GM19035 (cell line): ENCODE measurements around the gene MICAL2.
A peak's percentile ranks its signal among the peaks of the same experiment; 100 is the strongest.

Source experiments
- ATAC-seq: cut with Tn5 transposase; IDR thresholded peaks from one replicate; pipeline ENCODE4 v1.9.1; 2021; ENCODE audit not compliant: unreplicated experiment

The MICAL2 gene

DNA sequence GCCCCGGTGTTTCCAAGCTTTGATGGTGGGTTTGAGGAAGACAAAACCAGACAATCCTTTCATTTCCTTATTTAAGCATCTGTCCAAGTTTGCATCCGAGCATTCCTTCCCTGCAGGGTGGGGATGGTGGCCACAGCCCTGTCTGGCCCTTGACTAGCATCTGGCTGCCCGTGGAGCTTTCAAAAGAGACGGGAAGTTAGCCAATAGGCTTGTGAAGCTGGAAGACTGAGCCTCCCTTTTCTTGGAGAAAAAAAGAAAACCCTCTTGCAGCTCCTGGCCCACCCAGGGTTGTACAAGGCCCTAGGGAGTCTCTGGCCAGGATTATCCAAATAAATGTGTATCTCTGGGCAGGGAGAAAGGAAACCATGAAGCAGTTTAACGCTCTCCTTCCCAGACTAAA, 60.6 kb downstream of the MICAL2 start:
- ATAC-seq, result no peak

DNA sequence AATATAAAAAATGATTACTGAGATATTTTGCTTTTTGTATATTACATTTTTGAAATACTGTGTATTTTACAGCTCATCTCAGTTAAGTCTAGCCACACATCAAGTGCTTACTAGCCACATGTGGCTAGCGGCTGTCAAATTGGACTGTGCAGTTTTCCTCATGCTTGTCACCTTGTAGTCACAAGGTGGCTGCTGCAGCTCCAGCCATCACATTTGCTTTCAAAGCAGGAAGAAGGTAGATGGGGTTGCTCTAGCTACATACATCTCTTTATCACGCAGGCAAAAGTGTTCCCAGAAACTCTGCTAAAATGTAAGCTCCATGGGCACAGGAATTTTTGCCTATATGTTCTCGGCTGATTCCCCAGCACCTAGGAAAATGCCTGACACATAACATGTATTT, 61.5 kb downstream of the MICAL2 start:
- ATAC-seq, result no peak

DNA sequence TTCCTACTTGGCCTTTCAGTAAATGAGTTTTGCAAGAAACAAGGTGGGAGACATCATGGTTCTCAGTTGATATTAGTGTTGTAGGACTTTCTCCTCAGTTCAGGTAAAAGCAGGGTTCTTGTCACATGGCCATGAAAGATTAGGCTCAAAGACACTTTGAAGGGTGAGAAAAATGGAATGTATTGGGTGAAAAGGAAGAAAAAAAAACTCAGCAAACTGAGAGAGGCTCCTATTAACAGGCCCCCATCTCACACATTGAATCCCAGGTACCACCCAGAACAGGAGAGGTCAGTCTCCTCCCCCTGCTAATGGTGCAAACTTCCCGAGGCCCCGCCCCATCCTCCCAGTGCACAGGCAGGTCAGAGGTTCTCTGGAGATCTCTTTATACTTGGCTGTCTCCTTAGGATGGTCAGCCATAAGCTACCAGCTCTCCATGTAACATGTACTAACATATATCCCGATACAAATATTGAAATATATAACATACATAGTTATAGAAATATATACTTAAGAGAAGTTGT, 62.2 kb downstream of the MICAL2 start:
- ATAC-seq, result no peak

DNA sequence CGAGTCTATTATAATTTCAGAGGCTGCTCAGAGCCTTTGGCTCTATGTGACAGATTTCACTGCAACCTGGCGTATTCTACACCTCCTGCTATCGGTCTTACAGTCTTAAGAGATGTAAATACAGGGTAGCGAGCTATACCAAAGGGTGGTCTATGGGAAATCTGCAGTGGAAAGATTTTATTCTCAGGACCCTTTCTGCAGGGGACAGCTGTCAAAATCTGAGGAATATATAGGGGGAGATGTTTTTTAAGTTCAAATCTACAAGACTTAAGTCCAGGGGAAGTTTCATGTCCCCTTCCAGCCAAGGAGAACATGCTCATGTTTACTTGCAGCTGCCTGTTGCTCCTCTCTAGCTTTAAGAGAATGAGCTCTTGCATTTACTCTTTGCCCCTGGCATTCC, 62.7 kb downstream of the MICAL2 start:
- ATAC-seq, result no peak

DNA sequence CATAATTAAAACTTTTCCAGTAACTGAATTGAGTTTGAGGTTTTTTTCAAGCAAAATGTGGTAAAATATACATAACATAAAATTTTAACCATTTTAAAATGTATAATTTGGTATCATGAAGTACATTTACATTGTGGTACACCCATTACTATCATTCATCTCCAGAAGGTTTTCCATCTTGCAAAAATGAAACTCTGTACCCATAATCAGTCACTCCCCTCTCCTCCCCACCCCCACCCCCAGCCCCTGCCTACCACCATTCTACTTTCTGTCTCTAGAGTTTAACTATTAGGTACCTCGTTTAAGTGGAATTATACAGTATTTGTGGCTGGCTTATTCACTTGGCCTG, 63.7 kb downstream of the MICAL2 start:
- ATAC-seq, result peak; percentile 44

DNA sequence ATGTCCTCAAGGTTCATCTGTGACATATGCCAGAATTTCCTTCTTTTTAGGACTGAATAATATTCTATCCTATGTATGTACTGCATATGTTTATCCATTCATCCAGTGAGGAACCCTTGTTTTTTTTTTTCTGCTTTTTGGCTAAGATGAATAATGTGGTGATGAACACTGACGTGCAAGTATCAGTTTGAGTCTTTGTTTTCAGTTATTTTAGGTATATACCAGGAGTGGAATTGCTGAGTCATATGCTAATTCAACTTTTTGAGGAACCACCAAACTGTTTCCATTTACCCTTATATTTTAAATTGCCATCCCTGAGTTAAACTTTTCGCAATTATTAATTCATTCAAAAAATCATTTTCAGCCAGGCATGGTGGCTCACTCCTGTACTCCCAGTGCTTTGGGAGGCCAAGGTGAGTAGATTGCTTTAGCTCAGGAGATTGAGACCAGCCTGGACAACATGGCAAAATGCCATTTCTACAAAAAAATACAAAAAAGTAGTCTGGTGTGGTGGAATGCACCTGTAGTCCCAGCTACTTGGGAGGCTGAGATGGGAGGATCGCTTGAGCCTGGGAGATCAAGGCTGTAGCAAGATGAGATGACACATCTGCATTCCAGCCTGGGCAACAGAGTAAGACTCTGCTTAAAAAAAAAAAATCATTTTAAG, 64.2 kb downstream of the MICAL2 start:
- peak; percentile 88 for ATAC-seq

DNA sequence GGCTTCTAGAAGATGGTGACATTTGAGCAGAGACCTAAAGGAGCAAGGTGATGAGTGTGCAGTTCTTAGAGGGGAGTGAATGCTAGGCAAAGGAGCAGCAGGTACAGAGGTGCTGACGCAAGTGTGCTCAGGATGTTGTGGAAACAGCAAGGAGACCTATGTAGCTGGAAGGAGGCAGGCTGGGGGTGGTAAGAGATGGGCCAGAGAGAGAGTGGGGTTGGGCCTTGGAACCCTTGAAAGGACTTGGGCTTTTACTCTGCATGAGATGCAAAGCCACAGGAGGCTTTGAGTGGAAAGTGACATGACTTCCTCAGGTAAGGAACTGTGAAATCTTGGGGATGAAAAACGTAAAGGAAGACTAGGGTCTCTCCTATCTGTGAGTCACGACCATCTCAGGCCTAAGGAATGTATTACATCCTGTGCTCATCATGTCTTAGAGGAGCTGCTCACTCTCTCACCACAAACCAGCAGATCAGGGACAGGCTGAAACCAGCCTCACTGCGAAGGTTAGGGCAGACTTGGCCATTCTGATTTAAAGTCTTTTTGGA, 65.4 kb downstream of the MICAL2 start:
- no peak for ATAC-seq

DNA sequence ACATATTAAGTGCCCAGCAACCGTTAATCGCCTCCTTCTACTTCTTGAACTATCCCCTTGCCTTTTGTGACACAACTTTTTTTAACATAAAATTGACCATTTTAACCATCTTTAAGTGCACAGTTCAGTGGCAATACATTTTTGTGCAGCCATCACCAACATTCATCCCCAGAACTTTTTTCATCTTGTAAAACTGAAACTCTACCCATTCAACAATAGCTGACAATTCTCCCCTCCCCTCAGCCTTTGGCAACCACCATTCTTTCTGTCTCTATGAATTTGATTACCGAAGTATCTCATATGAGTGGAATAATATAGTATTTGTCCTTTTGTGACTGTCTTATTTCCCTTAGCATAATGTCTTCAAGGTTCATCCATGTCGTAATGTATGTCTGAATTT, 66.0 kb downstream of the MICAL2 start:
- no peak for ATAC-seq

DNA sequence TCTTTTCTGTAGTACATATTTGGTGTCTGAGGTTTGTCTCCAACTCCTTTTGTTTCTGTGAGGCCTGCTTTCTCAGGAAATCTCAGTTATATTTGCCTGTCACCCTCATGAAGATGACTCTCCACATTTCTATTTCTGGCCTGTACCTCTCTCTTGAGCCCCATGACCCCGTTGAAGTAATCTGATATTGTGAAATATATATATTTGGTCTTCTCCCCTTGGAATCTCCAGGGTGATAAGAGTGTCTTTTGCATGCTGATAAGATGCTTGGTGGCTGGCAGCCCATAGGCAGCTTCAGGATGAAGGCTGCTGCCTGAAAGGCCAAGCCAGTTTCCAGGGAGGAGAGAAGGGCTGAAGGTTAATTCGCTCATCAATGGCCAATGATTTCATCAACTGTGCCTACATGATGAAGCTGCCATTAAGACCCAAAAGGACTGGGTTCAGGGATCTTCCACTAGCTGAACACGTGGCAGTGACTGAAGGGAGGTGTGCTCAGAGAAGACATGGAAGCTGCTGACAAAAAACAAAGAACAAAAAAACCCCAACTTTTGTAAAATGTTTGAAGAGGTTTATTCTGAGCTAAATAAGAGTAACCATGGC, 67.4 kb downstream of the MICAL2 start:
- no peak for ATAC-seq

DNA sequence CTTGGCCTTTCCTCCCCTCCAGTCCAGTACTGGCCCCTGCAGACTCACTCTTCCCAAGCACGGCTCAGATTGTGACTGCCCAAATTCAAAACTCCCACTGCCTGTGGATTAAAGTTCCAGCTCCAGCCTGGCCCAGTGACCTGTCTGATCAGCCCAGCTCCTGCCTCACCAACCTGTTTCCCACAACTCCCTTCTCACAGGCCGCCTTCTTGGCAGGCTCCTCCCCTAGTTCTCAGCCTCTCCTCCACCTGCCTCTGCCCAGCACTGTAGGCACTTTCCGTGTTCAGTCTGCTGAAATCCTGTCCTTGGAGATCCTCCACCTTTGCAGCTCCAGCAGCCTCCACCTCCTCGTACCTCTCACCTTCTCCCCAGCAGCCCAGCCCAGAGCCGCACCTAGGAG, 68.6 kb downstream of the MICAL2 start:
- no peak for ATAC-seq

DNA sequence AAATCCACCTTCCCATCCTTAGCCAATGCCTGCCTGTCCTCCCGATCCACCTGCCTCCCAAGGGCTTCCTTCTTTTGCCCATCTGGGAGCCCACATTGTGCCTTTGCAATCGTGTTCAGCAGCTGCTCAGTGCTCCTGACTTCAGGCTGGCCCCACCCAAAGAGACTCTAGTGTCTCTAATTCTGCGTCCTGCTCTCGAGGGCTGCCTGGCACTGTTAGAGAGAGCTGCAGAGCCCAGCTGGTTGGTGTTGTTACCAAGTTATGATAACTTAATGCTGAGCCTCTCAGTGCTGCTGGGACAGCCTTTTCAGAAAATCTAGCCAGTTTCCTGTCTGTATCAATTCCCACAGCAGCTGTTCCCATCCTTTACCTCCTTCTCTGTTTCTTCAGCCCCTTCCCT, 69.1 kb downstream of the MICAL2 start:
- no peak for ATAC-seq

DNA sequence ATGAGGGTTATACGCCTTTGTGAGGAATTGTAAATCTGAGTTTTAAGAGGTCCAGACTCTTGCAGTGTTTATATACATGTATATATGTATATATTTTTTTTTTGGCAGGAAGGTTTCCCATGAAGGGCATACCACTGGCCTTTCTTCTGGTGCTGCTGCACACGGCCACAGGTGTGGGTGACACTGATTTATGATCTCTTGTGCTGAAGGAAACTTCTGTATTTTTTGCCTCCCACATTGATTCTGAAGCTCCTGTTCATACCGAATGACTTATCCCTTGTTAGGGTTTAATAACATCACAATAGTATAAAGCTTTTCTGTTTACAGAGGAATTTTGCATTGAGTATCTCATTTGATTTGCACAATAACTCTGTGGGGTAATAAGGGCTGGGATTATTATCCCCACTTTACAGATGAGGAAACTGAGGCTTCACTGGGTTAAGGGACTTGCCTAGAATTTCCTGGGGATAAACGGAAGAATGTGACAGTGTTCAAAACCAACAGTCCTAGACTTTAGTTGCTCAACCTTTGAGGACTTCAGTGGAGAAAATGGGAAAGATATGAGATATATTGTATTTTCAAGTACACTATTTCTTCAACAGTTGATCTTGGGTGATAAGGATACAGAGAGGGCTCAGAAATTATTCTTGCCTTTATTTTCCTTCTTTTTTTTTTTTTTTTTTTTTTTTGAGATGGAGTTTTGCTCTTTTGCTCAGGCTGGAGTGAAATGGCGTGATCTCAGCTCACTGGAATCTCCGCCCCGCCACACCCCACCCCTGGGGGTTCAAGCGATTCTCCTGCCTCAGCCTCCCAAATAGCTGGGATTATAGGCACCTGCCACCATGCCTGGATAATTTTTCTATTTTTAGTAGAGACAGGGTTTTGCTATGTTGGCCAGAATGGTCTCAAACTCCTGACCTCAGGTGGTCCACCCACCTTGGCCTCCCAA, 70.1 kb downstream of the MICAL2 start:
- no peak for ATAC-seq

DNA sequence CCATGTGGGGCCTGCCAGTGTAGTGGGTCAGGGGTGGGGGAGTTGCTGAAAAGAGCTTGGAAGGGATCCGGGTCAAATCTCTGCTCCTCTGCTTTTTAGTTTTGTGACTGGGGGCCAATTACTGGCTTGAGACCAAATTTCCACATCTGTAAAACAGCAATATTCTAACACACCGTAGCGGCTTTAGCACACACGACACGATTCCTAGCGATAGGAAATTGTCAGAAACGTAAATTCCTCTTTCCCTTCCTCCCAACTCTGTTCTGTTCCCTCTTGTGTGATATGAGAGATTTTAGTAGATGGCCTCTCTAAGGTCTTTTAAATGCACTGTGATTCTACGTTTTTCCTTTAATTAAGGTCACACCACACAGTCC, 71.9 kb downstream of the MICAL2 start:
- ATAC-seq, result no peak

DNA sequence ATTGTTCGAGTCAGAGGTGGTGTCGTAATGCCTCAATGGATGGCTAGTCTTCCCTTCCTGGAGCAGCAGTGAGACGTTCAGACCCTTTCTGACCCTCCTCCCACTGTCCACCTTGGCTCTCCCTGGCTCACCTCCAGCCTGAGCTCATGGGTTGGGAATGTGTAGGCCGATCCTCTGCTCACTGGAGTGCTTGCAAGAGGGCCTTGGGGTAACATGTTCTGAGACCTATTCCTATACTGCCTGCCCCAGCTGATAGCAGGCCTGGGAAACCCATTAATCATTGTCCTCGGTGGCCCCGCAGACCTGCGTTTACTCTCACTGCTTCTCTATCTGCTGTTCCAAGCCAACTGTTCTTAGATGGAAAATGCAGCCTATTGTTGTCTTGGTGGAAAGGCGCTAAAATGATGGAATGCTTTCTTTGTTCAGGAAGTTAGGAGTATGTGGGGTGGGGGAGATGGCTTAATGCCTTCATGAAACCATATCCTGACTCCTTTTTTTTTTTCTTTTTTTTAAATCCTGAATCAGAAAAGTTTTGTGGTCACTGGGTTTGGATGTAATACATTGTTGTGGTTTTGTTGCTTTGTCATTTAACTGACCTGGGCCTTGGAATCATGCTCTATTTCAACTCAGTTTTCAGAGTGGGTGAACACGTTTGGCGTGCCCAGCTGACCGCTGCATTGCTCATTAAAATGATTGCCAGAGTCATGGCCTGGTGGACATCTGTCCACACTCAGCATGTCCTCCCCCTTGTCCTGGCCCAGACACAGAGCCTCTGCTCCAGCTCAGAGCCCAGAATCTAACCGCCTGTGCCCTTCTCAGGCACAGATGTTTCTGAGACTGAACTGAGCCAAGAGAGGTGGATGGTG, 72.5 kb downstream of the MICAL2 start:
- ATAC-seq, result no peak

DNA sequence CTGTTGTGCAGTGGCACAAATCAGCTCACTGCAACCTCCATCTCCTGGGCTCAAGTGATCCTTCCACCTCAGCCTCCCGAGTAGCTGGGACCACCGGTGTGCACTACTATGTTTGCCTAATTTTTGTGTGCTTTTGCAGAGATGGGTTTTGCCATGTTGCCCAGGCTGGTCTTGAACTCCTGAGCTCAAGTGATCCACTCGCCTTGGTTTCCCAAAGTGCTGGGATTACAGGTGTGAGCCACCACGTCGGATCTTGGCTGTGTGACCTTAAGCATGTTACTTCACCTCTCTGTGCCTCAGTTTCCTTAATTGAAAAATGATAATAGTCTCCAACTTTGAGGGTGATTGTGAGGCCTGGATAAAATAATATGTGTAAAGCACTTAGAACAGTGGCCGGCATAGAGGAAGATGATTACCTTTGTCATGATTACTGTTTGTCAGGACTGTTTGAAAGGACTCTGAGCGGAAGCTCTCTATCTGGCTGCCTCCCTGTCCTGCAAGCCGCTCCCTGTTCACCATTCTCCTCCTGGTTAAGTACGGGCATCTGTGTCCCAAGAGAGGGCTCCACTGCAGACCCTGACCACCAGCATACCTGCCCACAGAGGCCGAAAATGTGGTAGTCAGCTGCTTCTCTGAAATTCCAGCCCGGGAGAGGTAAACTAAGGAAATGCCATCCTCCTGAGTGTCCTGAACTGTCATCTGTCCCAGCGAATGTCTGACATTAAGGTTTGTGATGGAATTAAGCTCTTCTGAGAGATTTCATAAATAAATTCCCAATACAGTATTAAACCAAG, 73.6 kb downstream of the MICAL2 start:
- no peak for ATAC-seq

DNA sequence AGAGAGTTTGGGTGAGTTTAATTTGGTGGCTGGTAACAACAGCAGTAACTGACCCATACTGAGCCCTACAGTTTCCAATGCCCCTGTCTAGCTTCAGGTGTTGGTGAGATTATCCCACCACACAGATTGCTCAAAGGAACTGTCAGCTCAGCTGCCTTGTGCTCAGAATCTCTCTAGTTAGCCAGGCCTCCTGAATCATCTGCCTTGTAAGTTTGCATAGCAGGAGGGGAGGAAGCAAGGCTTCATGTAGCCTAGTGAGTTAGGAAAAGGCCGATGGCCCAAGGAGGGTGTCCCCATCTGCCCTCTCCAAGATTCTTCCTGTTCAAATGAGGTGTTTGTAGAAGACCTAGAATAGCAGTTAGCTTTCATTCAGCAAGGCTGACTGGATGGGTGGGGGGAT, 74.3 kb downstream of the MICAL2 start:
- no peak for ATAC-seq

DNA sequence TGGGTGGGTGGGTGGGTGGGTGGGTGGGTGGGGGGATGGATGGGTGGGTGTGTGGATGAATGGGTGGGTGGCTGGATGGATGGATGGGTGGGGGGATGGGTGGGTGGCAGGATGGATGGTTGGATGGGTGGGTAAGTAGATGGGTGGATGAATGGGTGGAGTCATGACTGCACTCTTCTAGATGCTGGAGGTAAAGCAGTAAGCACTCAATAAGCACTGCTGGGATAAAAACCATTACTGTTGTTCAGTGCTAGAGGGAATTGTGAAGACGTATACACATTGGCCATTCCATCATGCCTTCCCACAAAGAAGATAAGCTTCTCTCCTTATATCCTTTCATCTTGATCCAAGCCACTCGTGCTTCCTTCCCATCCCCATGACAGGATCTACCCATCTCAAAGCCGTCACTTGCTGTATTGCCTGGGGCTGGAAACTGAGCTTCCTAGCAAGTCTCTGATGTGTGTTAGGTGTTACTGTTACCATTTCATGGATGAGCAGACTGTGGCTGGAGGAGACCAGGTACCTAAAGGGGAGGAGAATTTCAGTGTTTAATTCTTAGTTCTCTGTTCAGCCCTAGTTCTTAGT, 74.8 kb downstream of the MICAL2 start:
- ATAC-seq, result no peak

DNA sequence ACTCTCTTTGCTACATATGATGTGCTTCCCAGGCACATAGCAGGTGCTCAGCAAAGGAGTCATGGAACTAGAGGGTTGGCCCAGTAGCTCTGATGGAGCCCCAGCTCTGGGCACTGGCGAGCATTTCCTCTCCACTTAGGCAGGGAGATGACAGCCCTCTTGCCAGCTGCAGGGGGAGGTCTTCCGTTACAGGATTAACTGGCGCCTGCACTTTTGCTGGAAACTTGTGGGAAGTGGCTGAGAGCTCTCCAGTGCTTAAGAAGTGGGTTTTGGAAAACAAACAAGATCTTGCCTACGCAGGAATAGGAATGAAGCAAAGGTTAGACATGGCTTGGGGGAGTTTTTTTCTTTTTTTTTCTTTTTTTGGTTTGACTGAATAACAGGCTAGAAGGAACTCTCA, 75.5 kb downstream of the MICAL2 start:
- ATAC-seq, result no peak

DNA sequence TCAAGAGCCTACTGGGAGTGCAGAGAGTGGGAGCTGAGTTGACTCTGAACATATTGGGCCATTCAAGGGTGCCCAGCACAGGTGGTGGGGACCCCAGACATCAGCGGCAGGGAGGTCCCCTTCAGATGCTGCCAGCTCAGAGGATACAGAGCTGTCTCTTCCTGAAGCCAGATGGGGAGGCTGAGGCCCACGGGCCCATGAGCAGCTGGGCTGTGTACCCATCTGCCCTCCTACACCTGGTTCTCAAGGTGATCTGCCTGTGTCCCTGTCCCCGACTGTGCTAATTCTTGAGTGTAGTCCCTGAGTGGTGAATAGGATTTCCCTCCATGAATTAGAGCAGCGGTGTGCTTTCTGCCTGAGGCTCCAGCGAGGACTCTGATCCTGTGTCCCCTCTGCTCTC, 76.3 kb downstream of the MICAL2 start:
- no peak for ATAC-seq

DNA sequence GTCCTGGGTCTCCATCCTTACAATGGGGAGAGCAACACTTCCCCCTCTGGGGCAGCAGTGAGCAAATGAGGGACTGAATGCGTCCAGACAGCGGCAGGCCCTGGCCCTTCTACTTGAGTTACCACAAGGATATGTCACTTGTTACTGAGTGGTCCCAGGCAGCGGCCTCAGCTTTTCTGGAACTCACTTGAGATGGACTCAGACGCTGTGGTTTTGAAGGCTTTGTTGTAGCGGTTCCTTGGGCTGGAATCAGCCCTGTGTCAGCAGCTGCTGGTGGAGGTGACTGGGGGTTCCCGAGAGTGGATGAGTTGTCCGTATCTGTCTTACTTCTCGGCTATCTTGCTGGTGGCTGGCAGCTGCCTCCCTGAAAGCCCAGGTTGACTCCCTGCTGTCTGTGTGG, 77.0 kb downstream of the MICAL2 start:
- no peak for ATAC-seq
